ENCODE measurements around the gene PPP1CB. TPM values are rescaled to one million over a fixed set of nuclear protein-coding genes. Genes with fewer than 3 reads are reported as not detected.
"Not testable (repeated sequence)": the region's sequence is repeated elsewhere in the genome, so short reads cannot be mapped to it uniquely, and the experiment has no call there.

Gene PPP1CB
- total RNA-seq, 4 donors from 2014 or later, result 132 to 245 (median 192) TPM

GRCh38 chr2:28776471-28776870, 24.8 kb downstream of the PPP1CB start:
- H3K36me3 ChIP-seq, result peaks cover 0 to 30% (median 13%) of the 10 kb centered on the region in 4 donors
- TF ChIP-seq POLR2A (IDR thresholded peaks at IDR 0.05), result no peak
- no peak for TF ChIP-seq POLR2AphosphoS5 (IDR thresholded peaks at IDR 0.05)
- TF ChIP-seq CTCF (IDR thresholded peaks at IDR 0.05), result no peak
- TF ChIP-seq EP300 (IDR thresholded peaks at IDR 0.05; ENCODE audit: low read depth), result no peak
- intact Hi-C loops (cut with DNase I; ENCODE audit: low total_unique reads), result no loop called here
- WGBS, 2 donors (ENCODE audit: low coverage in 1 of 2), result 69 to 87% methylated on average over 4 to 6 of the region's 6 CpGs
- no peak for DNase-seq
- peaks cover 0 to 44% (median 20%) of the 10 kb centered on the region in 4 donors for H3K4me1 ChIP-seq
- no peaks in the 10 kb centered on the region for H3K27me3 ChIP-seq
- H3K4me3 ChIP-seq, result no peak overlapping the region
- no peak overlapping the region for H3K27ac ChIP-seq
- no peaks in the 10 kb centered on the region for H3K9me3 ChIP-seq
- in situ Hi-C loops (cut with MboI; ENCODE audit: low pct_ligation_motif_present in 1 of 4, low pct_unique_long_range_greater_than_20kb in 1 of 4, low sequenced_read_pairs in 3 of 4), result no loop called here

GRCh38 chr2:28778392-28778791, 26.8 kb downstream of the PPP1CB start:
- intact Hi-C loops (cut with DNase I; ENCODE audit: low total_unique reads), result no loop called here
- no peak for DNase-seq
- H3K27ac ChIP-seq, result peak overlapping the region in 1 of 4 donors; percentile 23
- H3K9me3 ChIP-seq, result no peaks in the 10 kb centered on the region
- H3K27me3 ChIP-seq, result no peaks in the 10 kb centered on the region
- TF ChIP-seq CTCF (IDR thresholded peaks at IDR 0.05), result no peak
- no peak for TF ChIP-seq EP300 (IDR thresholded peaks at IDR 0.05; ENCODE audit: low read depth)
- no peak for TF ChIP-seq POLR2A (IDR thresholded peaks at IDR 0.05)
- no peak for TF ChIP-seq POLR2AphosphoS5 (IDR thresholded peaks at IDR 0.05)
- in situ Hi-C loops (cut with MboI; ENCODE audit: low pct_ligation_motif_present in 1 of 4, low pct_unique_long_range_greater_than_20kb in 1 of 4, low sequenced_read_pairs in 3 of 4), result no loop called here
- WGBS, 2 donors (ENCODE audit: low coverage in 1 of 2), result 91 to 94% methylated on average over 3 to 5 of the region's 5 CpGs
- H3K36me3 ChIP-seq, result peaks cover 0 to 48% (median 23%) of the 10 kb centered on the region in 4 donors
- H3K4me1 ChIP-seq, result peaks cover 0 to 28% (median 14%) of the 10 kb centered on the region in 4 donors
- no peak overlapping the region for H3K4me3 ChIP-seq

GRCh38 chr2:28779001-28779400, 27.4 kb downstream of the PPP1CB start:
- in situ Hi-C loops (cut with MboI; ENCODE audit: low pct_ligation_motif_present in 1 of 4, low pct_unique_long_range_greater_than_20kb in 1 of 4, low sequenced_read_pairs in 3 of 4), result no loop called here
- DNase-seq, result no peak
- intact Hi-C loops (cut with DNase I; ENCODE audit: low total_unique reads), result no loop called here
- no peak for TF ChIP-seq POLR2A (IDR thresholded peaks at IDR 0.05)
- TF ChIP-seq POLR2AphosphoS5 (IDR thresholded peaks at IDR 0.05), result peak in 1 of 3 donors; percentile 4
- 86 to 96% methylated on average over 2 of the region's 2 CpGs for WGBS, 2 donors (ENCODE audit: low coverage in 1 of 2)
- Histone ChIP-seq H3K27me3 (no peaks in the 10 kb centered on the region), H3K27ac (peak overlapping the region in 1 of 4 donors; percentile 23), H3K4me1 (peaks cover 0 to 22% (median 12%) of the 10 kb centered on the region in 4 donors), H3K36me3 (peaks cover 0 to 54% (median 25%) of the 10 kb centered on the region in 4 donors), H3K9me3 (no peaks in the 10 kb centered on the region), H3K4me3 (no peak overlapping the region)

GRCh38 chr2:28780496-28780895, 28.9 kb downstream of the PPP1CB start:
- WGBS, 2 donors (ENCODE audit: low coverage in 1 of 2), result 79 to 80% methylated on average over 2 of the region's 2 CpGs
- Histone ChIP-seq H3K4me3 (no peak overlapping the region), H3K4me1 (peaks cover 0 to 12% (median 6%) of the 10 kb centered on the region in 4 donors), H3K27ac (no peak overlapping the region), H3K9me3 (no peaks in the 10 kb centered on the region), H3K27me3 (no peaks in the 10 kb centered on the region), H3K36me3 (peaks cover 0 to 65% (median 26%) of the 10 kb centered on the region in 4 donors)
- TF ChIP-seq POLR2A (IDR thresholded peaks at IDR 0.05) (no peak), POLR2AphosphoS5 (IDR thresholded peaks at IDR 0.05) (no peak), EP300 (IDR thresholded peaks at IDR 0.05; ENCODE audit: low read depth) (no peak), CTCF (IDR thresholded peaks at IDR 0.05) (no peak)
- no peak for DNase-seq
- in situ Hi-C loops (cut with MboI; ENCODE audit: low pct_ligation_motif_present in 1 of 4, low pct_unique_long_range_greater_than_20kb in 1 of 4, low sequenced_read_pairs in 3 of 4) (no loop called here), intact Hi-C loops (cut with DNase I; ENCODE audit: low total_unique reads) (no loop called here)

GRCh38 chr2:28782423-28782822, 30.8 kb downstream of the PPP1CB start:
- Histone ChIP-seq H3K9me3 (no peaks in the 10 kb centered on the region), H3K4me3 (no peak overlapping the region), H3K36me3 (peaks cover 0 to 76% (median 35%) of the 10 kb centered on the region in 4 donors), H3K4me1 (peaks cover 0 to 5% (median under 1%) of the 10 kb centered on the region in 4 donors), H3K27me3 (no peaks in the 10 kb centered on the region), H3K27ac (no peak overlapping the region)
- in situ Hi-C loops (cut with MboI; ENCODE audit: low pct_ligation_motif_present in 1 of 4, low pct_unique_long_range_greater_than_20kb in 1 of 4, low sequenced_read_pairs in 3 of 4), result no loop called here
- no peak for DNase-seq
- intact Hi-C loops (cut with DNase I; ENCODE audit: low total_unique reads), result no loop called here
- TF ChIP-seq POLR2AphosphoS5 (IDR thresholded peaks at IDR 0.05) (peak in 2 of 3 donors; percentile 4 to 13), POLR2A (IDR thresholded peaks at IDR 0.05) (no peak)
- WGBS, 2 donors (ENCODE audit: low coverage in 1 of 2), result 54 to 80% methylated on average over 3 of the region's 3 CpGs

GRCh38 chr2:28784570-28784969, 32.9 kb downstream of the PPP1CB start:
- H3K4me1 ChIP-seq; H3K27ac ChIP-seq; in situ Hi-C loops (cut with MboI; ENCODE audit: low pct_ligation_motif_present in 1 of 4, low pct_unique_long_range_greater_than_20kb in 1 of 4, low sequenced_read_pairs in 3 of 4); DNase-seq; intact Hi-C loops (cut with DNase I; ENCODE audit: low total_unique reads); H3K4me3 ChIP-seq; H3K27me3 ChIP-seq; H3K9me3 ChIP-seq: not testable (repeated sequence)
- H3K36me3 ChIP-seq, result peaks cover 0 to 82% (median 34%) of the 10 kb centered on the region in 4 donors
- 83 to 89% methylated on average over 4 to 7 of the region's 7 CpGs for WGBS, 2 donors (ENCODE audit: low coverage in 1 of 2)

Measured in transverse colon (tissue), 4 donors.